GM19463 (cell line): ENCODE data around the gene OPN4.

ENCODE experiments used
- ATAC-seq: cut with Tn5 transposase; IDR thresholded peaks from one replicate; pipeline ENCODE4 v1.9.1; 2021; ENCODE audit warnings: mild to moderate bottlenecking, moderate library complexity; ENCODE audit not compliant: unreplicated experiment

The OPN4 gene

GRCh38 chr10:86647773-86648703 is 6.3 kb upstream of the OPN4 start:
- ATAC-seq = no peak

GRCh38 chr10:86648704-86649427 is 5.5 kb upstream of the OPN4 start:
- no peak for ATAC-seq

GRCh38 chr10:86649471-86650150 is 4.7 kb upstream of the OPN4 start:
- no peak for ATAC-seq

- no peak for ATAC-seq
Measured at GRCh38 chr10:86650151-86650550, 4.2 kb upstream of the OPN4 start.

GRCh38 chr10:86651021-86651471 is 3.3 kb upstream of the OPN4 start:
- no peak for ATAC-seq

- no peak for ATAC-seq
Measured at GRCh38 chr10:86651631-86652331, 2.6 kb upstream of the OPN4 start.

GRCh38 chr10:86652361-86653202 is 1.8 kb upstream of the OPN4 start:
- ATAC-seq = no peak

GRCh38 chr10:86653379-86653778 is 968 bp upstream of the OPN4 start:
- no peak for ATAC-seq

- no peak for ATAC-seq
Measured at GRCh38 chr10:86653987-86654386, 360 bp upstream of the OPN4 start.

GRCh38 chr10:86655173-86655540 is 810 bp downstream of the OPN4 start:
- no peak for ATAC-seq

GRCh38 chr10:86655596-86655995 is 1.2 kb downstream of the OPN4 start:
- ATAC-seq = no peak

GRCh38 chr10:86657011-86657395 is 2.7 kb downstream of the OPN4 start:
- ATAC-seq = no peak

GRCh38 chr10:86657396-86658011 is 3.2 kb downstream of the OPN4 start:
- no peak for ATAC-seq

GRCh38 chr10:86658261-86658741 is 4.0 kb downstream of the OPN4 start:
- ATAC-seq = no peak

- ATAC-seq = no peak
Measured at GRCh38 chr10:86658751-86659150, 4.4 kb downstream of the OPN4 start.

- ATAC-seq = no peak
Measured at GRCh38 chr10:86659161-86659691, 4.9 kb downstream of the OPN4 start.

GRCh38 chr10:86659721-86660453 is 5.5 kb downstream of the OPN4 start:
- no peak for ATAC-seq
